ENCODE results near the gene DTYMK.

The DTYMK gene

GRCh38 chr2:241673189-241673663, 13.4 kb downstream of the DTYMK start:
- no peak for DNase-seq (ENCODE audit: low read depth)
- no peak overlapping the region for H3K4me3 ChIP-seq (ENCODE audit: low read length)
- no peak for TF ChIP-seq CTCF (conservative IDR thresholded peaks at IDR 0.05; ENCODE audit: low read length)

GRCh38 chr2:241672243-241673188, 14.1 kb downstream of the DTYMK start:
- H3K4me3 ChIP-seq (ENCODE audit: low read length): no peak overlapping the region
- TF ChIP-seq CTCF (conservative IDR thresholded peaks at IDR 0.05; ENCODE audit: low read length): no peak
- DNase-seq (ENCODE audit: low read depth): no peak

DNA sequence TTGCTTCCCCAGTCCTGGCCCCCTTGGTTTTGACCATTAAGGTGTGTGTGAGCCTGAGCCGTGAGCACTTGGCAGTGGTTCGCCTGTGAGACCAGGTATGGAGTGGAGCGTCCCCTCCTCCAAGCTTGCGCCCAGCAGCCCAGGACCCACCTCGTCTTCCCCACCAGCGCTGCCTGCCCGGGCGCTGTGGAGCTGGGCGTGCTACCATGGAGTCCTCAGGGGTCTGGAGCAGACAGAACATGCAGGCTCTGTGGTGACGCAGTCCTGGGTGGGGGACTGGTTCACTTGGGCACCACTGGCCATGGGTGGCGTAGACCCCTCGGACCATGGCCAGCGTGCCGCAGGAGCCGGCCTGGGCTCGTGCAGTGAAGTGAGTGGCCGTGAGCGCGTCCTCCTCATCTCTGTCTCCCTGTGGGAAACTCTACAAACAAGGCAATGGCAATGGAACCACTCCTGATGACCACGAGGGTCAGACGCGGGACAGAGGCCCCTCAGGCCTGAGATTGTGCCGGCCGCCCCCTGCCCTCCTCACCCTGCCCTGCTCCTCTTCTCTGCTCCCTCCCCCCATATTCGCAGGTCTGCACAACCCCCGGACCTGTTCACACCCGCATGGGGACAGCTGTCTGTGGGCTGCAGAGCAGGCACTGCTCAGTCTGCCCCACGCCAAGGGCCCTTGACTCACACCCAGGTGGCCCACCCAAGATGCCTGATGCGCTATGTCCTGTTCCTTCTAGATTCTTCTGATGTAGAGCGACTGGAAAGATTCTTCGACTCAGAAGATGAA, 15.0 kb downstream of the DTYMK start:
- no peak for TF ChIP-seq CTCF (conservative IDR thresholded peaks at IDR 0.05; ENCODE audit: low read length)
- no peak for DNase-seq (ENCODE audit: low read depth)
- H3K4me3 ChIP-seq (ENCODE audit: low read length): no peak overlapping the region

DNA sequence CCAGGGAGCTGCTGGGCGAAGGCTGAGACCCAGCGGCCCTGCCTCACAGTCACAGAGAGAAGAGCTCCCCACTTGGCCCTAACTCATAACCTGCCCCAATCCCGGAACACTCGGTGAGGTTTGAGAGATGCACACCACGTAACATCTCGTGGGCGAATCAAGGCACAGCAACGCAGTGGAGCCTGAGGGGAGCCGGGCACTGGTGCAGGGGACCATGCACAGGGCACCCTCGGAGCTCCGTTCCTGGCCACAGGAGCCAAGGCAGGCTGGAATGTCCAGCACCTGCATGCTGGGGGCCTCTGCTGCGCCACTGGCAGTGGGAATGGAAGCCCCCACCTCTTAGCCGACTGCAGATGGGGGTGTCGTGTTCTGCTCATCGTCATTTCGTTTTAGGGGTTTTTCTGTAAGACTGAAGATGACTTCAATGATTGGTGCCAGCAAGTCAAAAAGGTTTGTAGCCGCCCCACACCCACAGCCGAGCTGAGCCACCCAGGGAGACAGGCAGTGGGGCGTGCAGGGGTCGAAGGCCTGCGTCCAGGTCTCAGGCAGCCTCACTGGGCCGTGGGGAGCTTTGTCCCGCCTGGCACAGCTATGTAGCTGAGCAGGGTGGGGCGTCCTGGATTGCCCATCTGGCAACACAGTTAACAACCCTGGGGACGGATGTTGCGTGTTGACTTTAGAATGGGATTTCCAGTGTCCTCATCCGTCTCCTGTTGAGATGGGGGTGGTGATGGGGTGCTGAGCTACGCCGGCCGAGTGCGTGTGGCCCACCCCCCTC, 16.1 kb downstream of the DTYMK start:
- DNase-seq (ENCODE audit: low read depth): no peak
- TF ChIP-seq CTCF (conservative IDR thresholded peaks at IDR 0.05; ENCODE audit: low read length): no peak
- H3K4me3 ChIP-seq (ENCODE audit: low read length): no peak overlapping the region

DNA sequence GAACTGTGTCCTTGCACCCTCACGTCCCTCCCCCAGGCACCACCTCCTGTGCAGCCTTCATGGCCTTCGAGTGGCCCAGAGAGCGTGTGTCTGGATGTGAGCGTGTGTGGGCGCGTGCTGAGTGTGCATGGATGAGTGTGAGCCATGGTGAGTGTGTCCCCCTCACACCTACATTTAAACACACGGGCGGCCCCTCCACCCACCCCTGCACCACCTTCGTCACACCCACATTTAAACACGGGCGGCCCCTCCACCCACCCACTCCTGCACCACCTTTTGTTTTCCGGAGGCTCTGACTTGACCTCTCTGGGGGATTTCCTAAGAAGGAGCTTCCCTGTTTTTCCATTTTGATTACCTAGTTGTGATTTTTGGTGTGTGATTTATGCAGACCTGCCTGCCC, 17.8 kb downstream of the DTYMK start:
- H3K4me3 ChIP-seq (ENCODE audit: low read length): no peak overlapping the region
- no peak for DNase-seq (ENCODE audit: low read depth)
- TF ChIP-seq CTCF (conservative IDR thresholded peaks at IDR 0.05; ENCODE audit: low read length): no peak

- no peak overlapping the region for H3K4me3 ChIP-seq (ENCODE audit: low read length)
- no peak for DNase-seq (ENCODE audit: low read depth)
- no peak for TF ChIP-seq CTCF (conservative IDR thresholded peaks at IDR 0.05; ENCODE audit: low read length)
These were observed 18.3 kb downstream of the DTYMK start for GRCh38 chr2:241668354-241668753.
